ENCODE data around the gene ZYG11A.
A peak's percentile ranks its signal among the peaks of the same experiment; 100 is the strongest.

Gene ZYG11A

GRCh38 chr1:52913014-52913413 is 70.5 kb downstream of the ZYG11A start:
- no peak for TF ChIP-seq CTCF (conservative IDR thresholded peaks at IDR 0.05; ENCODE audit: low read depth, low read length)
- no peak for DNase-seq (ENCODE audit: low read depth)
- no peak overlapping the region for H3K4me3 ChIP-seq (ENCODE audit: low read depth, low read length)

GRCh38 chr1:52913537-52913936 is 71.0 kb downstream of the ZYG11A start:
- DNase-seq (ENCODE audit: low read depth), result no peak
- peak; percentile 16 for TF ChIP-seq CTCF (conservative IDR thresholded peaks at IDR 0.05; ENCODE audit: low read depth, low read length)
- no peak overlapping the region for H3K4me3 ChIP-seq (ENCODE audit: low read depth, low read length)

- no peak for DNase-seq (ENCODE audit: low read depth)
- TF ChIP-seq CTCF (conservative IDR thresholded peaks at IDR 0.05; ENCODE audit: low read depth, low read length), result no peak
- no peak overlapping the region for H3K4me3 ChIP-seq (ENCODE audit: low read depth, low read length)
Observed at GRCh38 chr1:52914463-52914862, 71.9 kb downstream of the ZYG11A start.

GRCh38 chr1:52915211-52915854 is 72.8 kb downstream of the ZYG11A start:
- no peak for TF ChIP-seq CTCF (conservative IDR thresholded peaks at IDR 0.05; ENCODE audit: low read depth, low read length)

GRCh38 chr1:52915855-52916220 is 73.3 kb downstream of the ZYG11A start:
- H3K4me3 ChIP-seq (ENCODE audit: low read depth, low read length), result no peak overlapping the region
- TF ChIP-seq CTCF (conservative IDR thresholded peaks at IDR 0.05; ENCODE audit: low read depth, low read length), result no peak
- no peak for DNase-seq (ENCODE audit: low read depth)

More at GRCh38 chr1:52915211-52915854, 72.8 kb downstream of the ZYG11A start:
- no peak for DNase-seq (ENCODE audit: low read depth)
- H3K4me3 ChIP-seq (ENCODE audit: low read depth, low read length), result no peak overlapping the region

- no peak overlapping the region for H3K4me3 ChIP-seq (ENCODE audit: low read depth, low read length)
- no peak for DNase-seq (ENCODE audit: low read depth)
- no peak for TF ChIP-seq CTCF (conservative IDR thresholded peaks at IDR 0.05; ENCODE audit: low read depth, low read length)
Observed at GRCh38 chr1:52916241-52916975, 73.8 kb downstream of the ZYG11A start.

GRCh38 chr1:52917156-52917555 is 74.6 kb downstream of the ZYG11A start:
- no peak for TF ChIP-seq CTCF (conservative IDR thresholded peaks at IDR 0.05; ENCODE audit: low read depth, low read length)
- H3K4me3 ChIP-seq (ENCODE audit: low read depth, low read length), result no peak overlapping the region
- no peak for DNase-seq (ENCODE audit: low read depth)
